GM11168 (cell line): Measurements from ENCODE around the gene ANKRA2.
"Not testable (repeated sequence)": the region's sequence is repeated elsewhere in the genome, so short reads cannot be mapped to it uniquely, and the experiment has no call there.

Experiments
- in situ Hi-C: fragments of 300-500 bp; cut with MboI; formaldehyde crosslinking; loops from one replicate; pipeline ENCODE4 v1.12.0; 2022; ENCODE audit warnings: low sequenced_read_pairs; ENCODE audit not compliant: unreplicated experiment

The ANKRA2 gene

DNA sequence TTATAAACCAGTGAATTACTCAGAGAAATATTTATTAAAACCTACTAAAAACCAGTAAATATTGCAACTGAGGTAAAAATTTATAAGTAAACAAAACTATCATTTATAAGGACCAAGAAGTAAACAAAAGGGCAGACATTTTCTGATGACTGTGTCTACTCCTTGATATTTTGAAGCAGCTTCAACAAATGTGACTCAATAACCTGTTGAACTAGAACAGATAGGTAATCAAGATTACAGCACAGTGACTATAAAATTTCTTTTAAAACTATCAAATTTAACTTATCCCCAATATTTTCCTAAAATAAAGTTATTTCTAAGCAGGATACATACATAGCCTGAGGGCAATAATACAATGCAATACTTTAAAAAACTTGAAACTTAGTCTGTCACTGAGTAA, 12.8 kb downstream of the ANKRA2 start:
- in situ Hi-C loops = no loop called here

DNA sequence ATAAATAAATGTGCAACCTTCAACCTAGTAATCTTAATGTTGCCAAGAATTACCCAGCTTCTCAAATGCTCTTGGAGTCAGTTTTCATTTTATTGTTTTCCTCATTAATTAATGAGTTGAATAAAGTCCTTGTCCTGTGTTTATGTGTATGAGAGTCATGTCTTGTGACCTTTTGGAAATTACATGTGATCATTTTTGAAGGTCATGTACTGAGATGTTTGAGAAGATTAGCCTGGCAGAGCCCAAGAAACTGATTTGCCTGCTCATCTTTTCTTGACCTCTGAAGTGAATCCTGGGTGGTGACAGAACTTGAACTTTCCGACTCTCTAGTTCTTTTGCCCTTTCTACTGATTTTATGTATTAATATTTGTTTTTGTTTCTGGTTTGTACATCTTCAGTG, 15.4 kb downstream of the ANKRA2 start:
- in situ Hi-C loops = no loop called here

DNA sequence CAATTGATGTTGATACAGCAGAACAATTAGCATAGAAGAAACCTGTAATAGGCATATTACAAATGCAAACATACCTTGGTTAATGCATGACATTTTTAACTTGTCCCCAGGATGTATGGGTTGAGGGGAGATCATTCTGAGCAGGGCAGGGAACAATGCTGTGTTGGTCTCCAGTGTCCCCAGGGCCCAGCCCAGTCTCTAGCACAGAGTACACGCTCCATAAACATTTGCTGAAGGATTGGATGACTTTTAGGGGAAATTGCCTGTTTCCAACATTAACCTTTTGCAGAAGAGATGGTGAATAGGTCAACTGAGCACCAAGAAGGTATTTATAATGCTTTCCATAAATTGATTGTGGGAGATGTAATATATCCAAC, 20.0 kb downstream of the ANKRA2 start:
- in situ Hi-C loops = no loop called here

DNA sequence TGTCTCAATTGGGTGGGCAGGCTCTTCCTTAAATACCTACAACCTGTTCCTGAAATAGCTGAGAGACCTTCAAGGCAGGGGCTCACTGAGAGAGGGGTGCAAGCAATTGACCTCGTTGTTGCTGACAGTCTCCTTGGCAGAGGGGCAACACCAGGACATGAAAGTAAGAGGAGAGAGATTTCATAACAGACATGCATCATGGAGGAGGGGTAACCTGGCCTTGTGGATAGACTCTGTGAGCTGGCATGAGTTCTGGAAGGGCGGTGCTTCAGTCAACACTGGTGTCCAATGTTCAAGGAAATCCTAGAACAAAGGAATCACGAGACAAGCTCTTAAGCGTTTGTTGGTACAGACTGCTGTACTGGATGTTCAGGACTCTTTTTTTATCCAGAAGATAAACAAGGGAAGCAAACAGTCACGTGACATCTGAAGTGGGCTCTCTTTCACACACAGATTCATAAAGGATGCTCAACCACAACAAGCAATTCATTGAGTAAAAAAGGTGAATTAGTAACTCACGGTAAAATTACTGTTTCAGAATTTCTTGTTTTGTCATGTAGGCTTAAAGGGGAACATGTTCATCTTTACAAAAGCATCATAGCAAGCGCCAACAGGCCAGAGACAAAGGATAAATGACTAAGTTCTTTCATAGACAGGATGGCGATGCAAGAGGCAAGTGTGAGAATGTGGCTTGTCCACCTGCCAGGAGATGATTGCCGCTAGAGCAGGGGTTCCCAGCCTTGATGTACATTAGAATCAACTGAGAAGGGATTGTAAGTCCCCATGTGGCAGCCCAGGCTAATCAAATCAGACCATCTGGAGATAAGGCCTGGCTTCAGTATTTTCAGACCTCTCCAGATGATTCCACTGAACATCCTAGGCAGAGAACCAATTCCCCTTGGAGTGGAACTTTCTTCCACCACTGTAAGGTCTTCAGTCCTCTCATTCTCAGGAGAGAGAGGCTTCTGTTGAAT, 20.7 kb downstream of the ANKRA2 start:
- in situ Hi-C loops = no loop called here

DNA sequence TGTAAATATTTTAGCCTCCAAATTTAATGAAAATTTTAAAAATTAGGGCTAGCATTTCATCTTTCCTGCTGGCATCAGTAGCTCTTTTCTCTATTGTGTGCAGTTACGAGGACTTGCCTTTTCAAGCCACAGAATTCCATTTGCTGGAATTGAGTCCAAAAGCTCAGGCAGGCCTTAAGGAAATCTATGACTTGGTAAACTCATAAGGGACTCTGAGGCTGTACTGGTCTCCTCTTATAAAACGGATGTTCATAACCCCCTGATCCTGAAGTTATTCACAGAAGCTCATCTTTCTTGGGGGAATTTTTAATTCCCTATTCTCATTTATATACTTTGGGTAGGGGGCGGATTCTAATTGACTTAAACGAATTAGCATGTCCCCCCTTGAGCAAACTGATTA, 23.4 kb downstream of the ANKRA2 start:
- in situ Hi-C loops = no loop called here

DNA sequence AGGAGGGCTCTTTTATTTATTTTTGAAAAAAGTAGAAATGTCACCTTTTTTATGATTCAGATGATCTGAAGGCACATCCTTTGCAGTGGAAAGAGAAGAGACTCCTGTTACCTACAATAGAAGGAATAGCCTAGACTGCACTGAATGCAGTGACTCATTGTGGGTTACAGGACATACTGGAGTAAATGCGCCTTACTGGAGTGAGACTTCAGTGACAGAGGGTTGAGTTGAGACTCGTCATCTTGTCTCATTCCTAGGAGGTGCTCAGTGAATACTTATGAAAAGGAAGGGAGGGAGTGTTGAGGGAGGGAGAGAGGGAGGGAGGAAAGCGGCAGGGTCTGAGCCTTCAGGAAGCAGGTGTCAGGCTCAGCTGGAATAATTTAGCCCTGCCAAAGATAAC, 25.2 kb downstream of the ANKRA2 start:
- in situ Hi-C loops = no loop called here

DNA sequence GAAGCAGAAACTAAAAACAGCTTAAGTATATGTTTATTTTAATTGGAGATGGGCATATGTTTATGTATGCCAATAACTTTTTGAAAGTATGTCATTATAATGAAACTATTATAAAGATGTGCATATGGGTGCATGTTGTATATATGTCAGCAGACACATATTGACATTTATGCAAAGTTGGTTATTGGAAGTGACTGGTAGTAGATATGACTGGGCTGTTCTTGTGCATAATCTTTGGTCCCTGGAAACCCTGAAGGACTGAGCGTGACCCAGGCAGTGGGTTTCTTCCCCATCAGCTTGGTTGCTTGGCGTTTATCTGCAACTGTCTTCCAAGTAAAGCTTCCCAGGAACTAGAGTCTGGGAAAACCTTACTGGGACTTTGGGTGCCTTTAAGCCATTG, 25.7 kb downstream of the ANKRA2 start:
- in situ Hi-C loops = no loop called here

DNA sequence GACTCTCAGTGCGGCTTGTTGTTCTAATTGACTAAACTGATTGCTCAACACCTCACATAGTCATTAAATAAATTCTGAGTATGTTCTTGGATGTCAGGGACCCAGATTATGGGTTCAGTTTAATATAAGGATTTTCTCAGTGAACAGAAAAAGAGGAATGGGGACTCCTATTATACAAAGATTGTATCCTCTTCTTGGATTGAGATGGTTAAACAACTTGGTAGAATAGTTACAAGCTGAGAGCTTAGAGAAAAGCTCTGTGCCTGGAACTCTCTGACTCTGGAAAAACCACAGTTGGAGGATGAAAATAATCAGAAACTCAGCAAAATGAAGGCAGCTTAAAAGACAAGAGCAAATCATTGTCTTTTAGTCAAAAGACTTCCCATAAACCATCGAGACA, 30.5 kb downstream of the ANKRA2 start:
- in situ Hi-C loops = no loop called here

DNA sequence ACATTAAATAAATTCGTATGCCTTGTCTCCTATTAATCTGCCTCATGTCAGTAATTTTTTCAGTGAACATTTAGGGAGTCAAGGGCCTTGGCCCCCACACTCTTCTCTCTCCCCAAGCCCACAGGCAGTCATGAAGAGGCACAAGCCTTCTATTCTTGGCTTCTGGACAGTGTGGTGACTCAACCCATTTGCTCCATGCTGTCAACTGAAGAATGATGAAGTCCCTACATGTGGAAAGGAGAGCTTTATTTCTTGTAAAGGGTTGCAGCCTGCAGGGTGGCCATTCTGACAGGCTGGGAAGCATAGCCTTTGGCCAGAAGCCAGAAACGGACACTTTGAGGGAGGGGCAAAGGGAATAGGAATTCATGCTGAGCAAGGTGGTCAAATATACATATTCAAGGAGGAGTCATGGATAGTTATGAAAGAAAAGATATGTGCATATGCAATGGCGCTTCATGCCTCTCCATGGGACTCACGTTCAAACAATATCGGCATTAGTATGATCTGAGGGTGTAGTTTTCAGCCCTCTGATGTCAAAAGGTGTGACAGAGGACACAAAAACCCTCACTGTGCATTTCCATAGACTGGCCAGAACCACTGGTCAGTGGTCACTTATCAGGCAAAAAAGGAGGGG, 31.3 kb downstream of the ANKRA2 start:
- in situ Hi-C loops = no loop called here

DNA sequence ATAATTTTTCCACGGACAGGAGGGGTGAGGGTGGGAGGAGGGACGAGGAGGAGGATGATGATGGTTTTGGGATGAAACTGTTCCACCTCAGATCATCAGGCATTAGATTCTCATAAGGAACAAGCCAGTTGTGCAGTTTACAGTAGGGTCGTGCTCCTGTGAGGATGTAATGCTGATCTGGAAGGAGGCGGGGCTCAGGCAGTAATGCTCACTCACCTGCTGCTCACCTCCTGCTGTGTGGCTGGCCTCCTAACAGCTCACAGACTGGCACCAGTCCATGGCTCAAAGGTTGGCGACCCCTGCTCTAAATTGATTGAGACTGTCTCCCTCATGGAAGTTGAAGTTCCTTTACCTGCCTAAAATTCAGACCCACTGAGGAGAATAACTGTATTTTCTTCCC, 33.2 kb downstream of the ANKRA2 start:
- in situ Hi-C loops = no loop called here

DNA sequence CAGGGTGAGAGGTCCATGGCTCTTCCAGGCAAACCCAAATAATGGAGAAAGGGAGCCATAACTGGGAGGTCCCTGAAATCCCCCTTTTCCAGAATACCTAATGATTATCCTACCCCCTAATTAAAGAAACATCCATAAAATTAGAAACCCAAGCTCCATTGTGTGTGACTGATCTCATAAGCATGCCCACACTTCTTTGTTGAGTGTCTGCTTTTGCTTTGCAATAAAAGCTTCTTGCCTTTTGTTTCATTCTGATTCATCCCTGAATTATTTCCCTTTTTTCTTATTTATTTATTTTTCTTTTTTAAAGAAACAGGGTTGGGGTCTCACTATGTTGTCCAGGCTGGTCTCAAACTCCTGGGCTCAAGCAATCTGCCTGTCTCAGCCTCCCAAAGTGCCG, 34.1 kb downstream of the ANKRA2 start:
- in situ Hi-C loops = no loop called here

DNA sequence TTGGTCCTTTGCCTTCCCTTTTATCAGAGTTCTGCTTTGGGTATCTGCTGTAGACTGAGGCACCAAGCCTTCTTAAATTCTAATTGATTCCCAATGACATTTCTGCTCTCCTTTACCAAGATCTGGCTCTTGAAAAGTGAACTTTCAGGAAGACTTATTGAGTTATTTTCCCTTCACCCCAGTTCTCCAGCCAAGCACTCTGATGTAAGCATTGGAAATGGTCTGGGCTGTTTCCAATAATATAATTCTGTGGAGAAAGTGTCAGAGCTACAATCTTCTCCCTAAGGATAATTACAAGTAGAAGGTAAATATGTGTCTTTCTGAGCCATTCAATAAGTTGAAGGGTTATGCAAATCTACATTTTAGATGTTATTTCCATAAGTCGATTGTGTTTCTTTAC, 36.4 kb downstream of the ANKRA2 start:
- in situ Hi-C loops = no loop called here

DNA sequence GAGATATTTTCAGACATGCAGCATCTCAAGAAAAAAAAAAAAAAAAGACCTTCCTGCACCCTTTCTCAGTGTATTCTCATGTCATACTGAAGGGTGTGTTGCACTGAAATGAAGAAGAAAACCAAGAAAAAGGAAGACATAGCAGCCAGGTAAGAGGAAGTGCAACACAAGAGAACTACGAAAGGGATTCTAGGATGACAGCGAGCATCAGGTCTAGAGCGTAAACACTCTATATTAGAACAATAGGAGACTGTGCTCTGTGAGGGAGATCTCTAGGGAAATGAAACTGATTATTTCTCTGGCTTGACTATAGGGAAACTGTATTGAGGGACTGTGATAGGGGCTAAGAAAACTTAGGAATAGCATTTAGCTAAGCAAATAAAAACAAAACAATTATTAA, 37.2 kb downstream of the ANKRA2 start:
- in situ Hi-C loops = no loop called here

DNA sequence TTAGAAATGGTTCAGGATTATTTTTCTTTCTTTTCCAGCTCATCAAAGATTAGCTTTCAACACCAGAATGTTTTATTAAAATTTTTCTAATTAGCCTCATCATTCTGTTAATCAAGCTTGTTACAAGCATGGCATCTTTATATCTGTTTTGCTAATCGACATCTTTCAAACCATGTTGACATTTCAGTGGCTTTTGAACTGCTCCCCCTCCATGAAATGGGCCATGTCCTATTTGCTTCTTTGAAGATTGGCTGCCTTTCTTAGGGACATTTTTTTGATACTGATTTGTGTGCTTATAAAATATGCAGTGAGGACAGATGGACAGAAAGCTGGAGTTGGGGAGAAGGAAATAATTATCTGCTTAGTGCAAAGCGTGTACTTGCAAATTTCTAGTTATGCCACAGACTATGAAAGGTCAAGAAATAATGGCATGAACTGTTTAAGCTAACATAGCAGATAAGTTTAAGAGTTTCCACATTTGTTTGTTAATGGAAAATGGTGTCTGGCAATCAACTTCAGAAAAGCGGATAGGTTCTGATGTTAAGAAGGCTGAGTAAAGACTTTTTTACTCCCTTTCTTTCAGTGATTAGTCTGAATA, 39.7 kb downstream of the ANKRA2 start:
- in situ Hi-C loops = no loop called here

DNA sequence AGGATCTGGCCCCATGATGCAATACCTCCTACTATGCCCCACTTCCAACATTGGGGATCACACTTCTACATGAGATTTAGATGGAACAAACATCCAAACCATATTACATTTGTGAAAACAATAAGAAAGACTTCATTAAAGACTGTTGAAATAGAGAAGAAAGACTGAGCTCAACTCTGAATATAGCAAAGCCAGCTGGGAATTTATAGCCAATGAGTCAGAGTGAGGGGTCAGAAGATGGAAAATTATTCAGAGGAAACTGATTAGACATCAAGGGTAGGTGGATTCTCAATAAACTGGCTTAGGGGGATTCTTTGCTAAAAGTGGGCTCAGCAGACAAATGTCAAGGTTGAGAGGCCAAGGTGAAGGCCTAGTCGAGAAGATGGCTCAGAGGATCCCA, 41.6 kb downstream of the ANKRA2 start:
- in situ Hi-C loops = no loop called here

DNA sequence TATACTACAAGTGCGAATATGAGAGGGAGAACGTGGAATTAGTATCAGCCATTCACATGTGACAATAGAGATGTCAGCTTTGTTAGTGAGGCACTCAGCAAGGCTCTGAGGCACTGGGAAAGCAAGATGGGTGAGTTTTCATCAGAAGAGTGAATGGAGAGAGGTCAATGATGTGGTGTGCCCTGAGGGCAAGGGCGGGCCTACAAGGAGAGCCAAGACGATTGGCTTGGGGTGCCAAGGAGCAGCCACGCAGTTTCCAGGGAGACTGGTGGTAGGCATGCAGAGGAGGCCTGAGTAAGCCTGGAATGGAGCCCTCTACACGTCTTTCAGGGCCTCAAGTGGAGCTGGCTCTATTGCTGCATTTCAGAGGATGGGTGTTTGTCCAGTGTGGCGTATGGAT, 42.5 kb downstream of the ANKRA2 start:
- in situ Hi-C loops = no loop called here

DNA sequence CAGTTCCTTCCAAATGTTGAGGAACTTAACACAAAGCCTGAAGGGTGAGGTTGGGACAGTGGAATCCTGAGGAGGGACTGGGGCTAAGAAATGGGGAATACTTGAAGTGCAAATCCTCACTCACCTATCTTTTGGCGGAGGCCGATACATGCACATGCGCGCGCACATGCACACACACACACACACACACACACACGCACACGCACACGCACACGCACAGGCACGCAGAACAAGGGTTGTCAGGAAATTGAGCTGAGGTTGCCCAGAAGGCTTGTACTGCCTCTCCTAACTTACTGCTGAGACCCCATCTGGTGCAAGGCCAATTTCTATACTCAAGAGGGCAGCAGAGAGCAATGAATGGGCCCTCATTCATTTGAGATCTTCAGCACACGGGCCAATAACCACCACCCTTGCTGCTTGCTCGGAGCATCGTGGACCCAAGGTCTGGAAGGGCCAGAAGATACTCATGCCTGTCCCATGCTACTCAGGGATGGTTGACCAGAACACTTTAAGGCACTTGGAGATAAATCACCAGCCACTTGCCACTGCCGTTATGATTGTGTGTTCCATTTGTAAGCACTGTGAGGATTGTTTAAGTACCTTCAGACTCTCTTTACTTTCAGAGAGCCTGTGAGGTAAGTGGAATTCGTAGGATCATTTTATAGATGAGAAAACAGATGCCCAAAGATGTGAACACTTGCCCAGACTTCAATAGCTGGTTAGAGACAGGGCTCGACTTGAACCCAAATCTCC, 45.7 kb downstream of the ANKRA2 start:
- in situ Hi-C loops = no loop called here

DNA sequence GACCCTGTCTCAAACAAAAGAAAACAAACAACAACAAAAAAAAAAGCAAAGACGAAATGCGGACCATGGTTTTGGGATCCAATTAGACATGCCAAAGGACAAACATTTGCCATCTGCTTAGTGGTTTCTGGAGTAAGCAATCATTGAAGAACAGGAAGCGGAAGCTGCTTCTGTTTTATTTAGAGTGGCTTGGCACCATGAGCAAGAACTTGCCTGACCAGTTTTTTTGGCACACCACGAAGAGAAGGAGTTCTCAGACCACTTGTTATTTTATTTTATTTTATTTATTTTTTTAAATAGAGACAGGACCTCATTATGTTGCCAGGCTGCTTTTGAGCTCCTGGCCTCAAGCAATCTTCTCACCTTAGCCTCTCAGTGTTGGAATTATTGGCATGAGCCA, 50.2 kb downstream of the ANKRA2 start:
- in situ Hi-C loops = no loop called here

DNA sequence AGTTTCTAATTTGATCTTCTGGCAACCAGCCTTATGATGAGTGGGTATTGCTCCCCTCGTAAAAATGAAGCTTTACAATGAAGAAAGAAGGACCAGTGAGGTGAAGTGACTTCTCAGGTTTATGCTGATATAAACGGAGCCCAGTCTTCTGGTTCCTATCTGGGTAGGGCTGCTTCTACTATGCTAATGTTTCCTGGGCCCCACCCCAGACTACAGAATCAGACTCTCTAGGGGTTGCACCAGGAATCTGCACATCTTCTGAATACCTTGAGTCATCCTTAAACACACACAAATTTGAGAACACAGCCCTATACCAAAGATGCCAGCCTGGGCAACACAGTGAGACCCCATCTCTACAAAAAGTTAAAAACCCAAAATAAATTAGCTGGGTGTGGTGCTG, 51.0 kb downstream of the ANKRA2 start:
- in situ Hi-C loops = no loop called here

DNA sequence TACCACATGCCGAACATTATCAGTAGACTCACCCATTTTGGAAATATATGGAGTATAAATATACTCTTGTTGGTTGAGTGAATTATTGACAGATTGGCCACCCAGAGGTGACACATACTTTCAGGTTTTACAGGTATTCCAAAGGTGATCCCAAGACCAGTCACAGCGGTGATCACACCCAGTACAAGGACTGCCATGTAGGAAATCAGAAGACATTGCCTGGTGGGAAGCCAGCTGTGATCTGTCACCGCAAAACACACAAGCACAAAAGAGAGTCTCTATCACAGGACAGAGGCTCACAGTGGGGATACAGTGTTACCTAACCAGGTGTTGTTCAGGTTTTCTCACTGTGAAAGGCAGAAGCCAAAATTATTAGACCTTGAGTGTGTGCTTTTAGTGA, 51.4 kb downstream of the ANKRA2 start:
- in situ Hi-C loops = no loop called here

DNA sequence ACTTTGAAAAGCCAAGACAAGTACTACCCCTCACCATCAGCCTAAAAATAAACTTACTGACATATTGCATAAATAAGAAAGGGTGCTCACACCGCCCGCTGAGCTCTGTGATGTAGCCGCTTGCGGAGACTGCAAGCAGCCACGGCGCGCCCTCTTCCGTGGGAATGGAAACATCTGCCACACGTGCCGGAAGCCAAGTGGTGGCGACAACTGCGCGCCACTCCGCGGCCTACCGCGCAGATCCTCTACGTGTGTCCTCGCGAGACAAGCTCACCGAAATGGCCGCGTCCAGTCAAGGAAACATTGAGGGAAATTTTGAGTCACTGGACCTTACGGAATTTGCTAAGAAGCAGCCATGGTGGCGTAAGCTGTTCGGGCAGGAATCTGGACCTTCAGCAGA, 56.9 kb downstream of the ANKRA2 start:
- in situ Hi-C loops = not testable (repeated sequence)
